Peyer's patch (tissue), 4 donors: Measurements from ENCODE around the gene KDM5C. TPM values are rescaled to one million over a fixed set of nuclear protein-coding genes. Genes with fewer than 3 reads are reported as not detected.

ENCODE experiments used
- DNase-seq, 3 donors: peaks; one replicate each; pipeline ENCODE4 v3.0.0-alpha.2; 2017 to 2019
- H3K27ac ChIP-seq, 4 donors: fragments of 200-600 bp; sonication (generic); one replicate each; pipeline ENCODE4 v1.5.1; 2016 to 2019
- H3K27me3 ChIP-seq, 2 donors: fragments of 200-600 bp; sonication (generic); one replicate each; pipeline ENCODE4 v1.5.1; 2019
- H3K36me3 ChIP-seq, 3 donors: fragments of 200-600 bp; sonication (generic); one replicate each; pipeline ENCODE4 v1.5.1; 2016 to 2019
- H3K4me1 ChIP-seq, 4 donors: fragments of 200-600 bp; sonication (generic); one replicate each; pipeline ENCODE4 v1.5.1; 2016 to 2019
- H3K4me3 ChIP-seq, 4 donors: fragments of 200-600 bp; sonication (generic); 1 replicate in 3 of 4; 2 replicates in 1 of 4; pipeline ENCODE4 v1.5.1; 2016 to 2019; ENCODE audit warnings: mild to moderate bottlenecking in 1 of 4
- H3K9me3 ChIP-seq, 4 donors: fragments of 200-600 bp; sonication (generic); one replicate each; pipeline ENCODE4 v1.5.1; 2016 to 2019; ENCODE audit warnings: mild to moderate bottlenecking in 1 of 4
- POLR2A ChIP-seq, 2 donors: fragments of 450-650 bp; IDR thresholded peaks; one replicate each; pipeline ENCODE4 v1.5.1; 2017; ENCODE audit warnings: antibody characterized with exemption in 2 of 2, mild to moderate bottlenecking in 2 of 2, moderate library complexity in 2 of 2
- total RNA-seq, 4 donors: library from RNA; depleted of rRNA; stranded (reverse); fragments of >200 nt; gene quantifications; one replicate each; pipeline ENCODE4 v1.1.0, GENCODE V29; 2016
- TF ChIP-seq, protein P1 (sequence below), 6 experiments: fragments of 450-650 bp in 4 of 6; fragments of 200-600 bp in 2 of 6; sonication (generic) in 1 of 6; IDR thresholded peaks; one replicate each; pipeline ENCODE4 v1.5.1; 2017 to 2019; ENCODE audit warnings: antibody characterized with exemption in 6 of 6, mild to moderate bottlenecking in 3 of 6, moderate library complexity in 1 of 6

Gene KDM5C
- total RNA-seq, 4 donors from 2014 or later: 77.4 to 176 (median 137) TPM

- no peak for DNase-seq
- Histone ChIP-seq H3K4me3 (no peak overlapping the region), H3K27ac (no peak overlapping the region), H3K27me3 (no peaks in the 10 kb centered on the region), H3K9me3 (no peaks in the 10 kb centered on the region), H3K4me1 (no peaks in the 10 kb centered on the region), H3K36me3 (no peaks in the 10 kb centered on the region)
- no peak for TF ChIP-seq POLR2A (IDR thresholded peaks at IDR 0.05)
- TF ChIP-seq, protein P1, sequence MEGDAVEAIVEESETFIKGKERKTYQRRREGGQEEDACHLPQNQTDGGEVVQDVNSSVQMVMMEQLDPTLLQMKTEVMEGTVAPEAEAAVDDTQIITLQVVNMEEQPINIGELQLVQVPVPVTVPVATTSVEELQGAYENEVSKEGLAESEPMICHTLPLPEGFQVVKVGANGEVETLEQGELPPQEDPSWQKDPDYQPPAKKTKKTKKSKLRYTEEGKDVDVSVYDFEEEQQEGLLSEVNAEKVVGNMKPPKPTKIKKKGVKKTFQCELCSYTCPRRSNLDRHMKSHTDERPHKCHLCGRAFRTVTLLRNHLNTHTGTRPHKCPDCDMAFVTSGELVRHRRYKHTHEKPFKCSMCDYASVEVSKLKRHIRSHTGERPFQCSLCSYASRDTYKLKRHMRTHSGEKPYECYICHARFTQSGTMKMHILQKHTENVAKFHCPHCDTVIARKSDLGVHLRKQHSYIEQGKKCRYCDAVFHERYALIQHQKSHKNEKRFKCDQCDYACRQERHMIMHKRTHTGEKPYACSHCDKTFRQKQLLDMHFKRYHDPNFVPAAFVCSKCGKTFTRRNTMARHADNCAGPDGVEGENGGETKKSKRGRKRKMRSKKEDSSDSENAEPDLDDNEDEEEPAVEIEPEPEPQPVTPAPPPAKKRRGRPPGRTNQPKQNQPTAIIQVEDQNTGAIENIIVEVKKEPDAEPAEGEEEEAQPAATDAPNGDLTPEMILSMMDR (IDR thresholded peaks at IDR 0.05): no peak
Measured at GRCh38 chrX:53247928-53248327, 22.9 kb upstream of the KDM5C start.

DNA sequence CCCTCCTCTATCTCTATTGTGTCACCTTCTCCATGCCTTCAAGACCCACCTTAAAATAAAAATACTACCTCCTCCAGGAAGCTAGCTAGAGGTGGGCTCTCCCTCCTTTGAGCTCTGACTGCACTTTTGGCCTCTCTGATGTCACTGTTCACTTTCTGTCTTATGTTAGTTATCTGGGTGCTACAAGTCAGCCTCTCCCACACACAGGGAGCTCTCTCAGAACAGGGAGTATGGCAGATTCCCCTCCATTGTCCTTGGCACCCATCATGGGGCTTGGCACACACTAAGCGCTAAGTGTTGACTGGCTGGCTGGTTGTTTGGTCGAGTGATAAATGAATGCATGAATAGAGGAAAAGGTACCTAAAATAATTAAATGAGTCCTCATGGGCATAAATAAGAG is 21.2 kb upstream of the KDM5C start:
- H3K4me1 ChIP-seq: no peaks in the 10 kb centered on the region
- DNase-seq: no peak
- no peaks in the 10 kb centered on the region for H3K27me3 ChIP-seq
- no peaks in the 10 kb centered on the region for H3K9me3 ChIP-seq
- no peak overlapping the region for H3K4me3 ChIP-seq
- peaks cover 0 to 7% (median 0%) of the 10 kb centered on the region in 3 donors for H3K36me3 ChIP-seq
- no peak for TF ChIP-seq POLR2A (IDR thresholded peaks at IDR 0.05)
- TF ChIP-seq, protein P1 (IDR thresholded peaks at IDR 0.05): no peak
- H3K27ac ChIP-seq: no peak overlapping the region

DNA sequence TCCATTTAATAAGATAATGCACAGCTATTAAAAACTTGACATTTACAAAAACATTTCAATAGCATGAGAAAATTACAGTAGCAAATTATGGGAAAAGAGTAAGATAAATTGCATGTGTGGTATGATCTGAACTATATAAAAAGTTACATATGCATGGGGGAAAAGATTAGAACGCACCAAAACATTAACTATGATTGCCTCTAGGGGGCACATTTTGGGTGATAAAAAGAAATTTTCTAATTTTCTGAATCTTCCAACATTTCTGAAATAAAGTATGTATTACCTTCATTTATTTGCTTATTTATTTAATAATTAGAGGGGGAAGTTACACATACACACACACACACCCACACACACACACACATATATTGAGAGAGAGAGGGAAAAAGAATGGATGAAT is 19.6 kb upstream of the KDM5C start:
- Histone ChIP-seq H3K36me3 (peaks cover 0 to 8% (median 0%) of the 10 kb centered on the region in 3 donors), H3K4me1 (no peaks in the 10 kb centered on the region), H3K4me3 (no peak overlapping the region), H3K27me3 (no peaks in the 10 kb centered on the region), H3K9me3 (no peaks in the 10 kb centered on the region), H3K27ac (no peak overlapping the region)
- TF ChIP-seq, protein P1 (IDR thresholded peaks at IDR 0.05): no peak
- no peak for TF ChIP-seq POLR2A (IDR thresholded peaks at IDR 0.05)
- DNase-seq: no peak

DNA sequence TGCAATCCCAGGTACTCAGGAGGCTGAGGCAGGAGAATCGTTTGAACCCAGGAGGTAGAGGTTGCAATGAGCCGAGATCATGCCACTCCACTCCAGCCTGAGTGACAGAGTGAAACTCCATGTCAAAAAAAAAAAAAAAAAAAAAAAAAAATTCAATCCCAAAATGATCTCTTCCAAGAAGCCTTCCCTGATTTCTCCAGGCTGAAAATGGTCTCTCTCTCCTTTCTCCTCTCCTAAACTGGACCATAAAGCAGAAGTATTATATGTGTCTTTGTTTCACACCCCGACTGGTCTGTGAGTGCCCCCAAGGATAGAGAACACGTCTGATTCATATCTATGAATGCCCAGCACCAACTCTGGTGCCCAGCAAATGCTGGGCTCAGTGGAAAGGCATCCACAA is 17.3 kb upstream of the KDM5C start:
- Histone ChIP-seq H3K36me3 (peaks cover 0 to 8% (median 0%) of the 10 kb centered on the region in 3 donors), H3K27ac (no peak overlapping the region), H3K27me3 (no peaks in the 10 kb centered on the region), H3K9me3 (no peaks in the 10 kb centered on the region), H3K4me1 (no peaks in the 10 kb centered on the region), H3K4me3 (no peak overlapping the region)
- DNase-seq: no peak
- TF ChIP-seq, protein P1 (IDR thresholded peaks at IDR 0.05): no peak
- TF ChIP-seq POLR2A (IDR thresholded peaks at IDR 0.05): no peak

- no peaks in the 10 kb centered on the region for H3K4me1 ChIP-seq
- no peak overlapping the region for H3K4me3 ChIP-seq
- no peaks in the 10 kb centered on the region for H3K9me3 ChIP-seq
- DNase-seq: no peak
- H3K27ac ChIP-seq: no peak overlapping the region
- no peaks in the 10 kb centered on the region for H3K27me3 ChIP-seq
- TF ChIP-seq, protein P1 (IDR thresholded peaks at IDR 0.05): no peak
- TF ChIP-seq POLR2A (IDR thresholded peaks at IDR 0.05): no peak
- H3K36me3 ChIP-seq: peaks cover 0 to 8% (median 0%) of the 10 kb centered on the region in 3 donors
Measured at GRCh38 chrX:53241558-53241957, 16.6 kb upstream of the KDM5C start.

GRCh38 chrX:53239474-53239873 is 14.5 kb upstream of the KDM5C start:
- Histone ChIP-seq H3K4me1 (no peaks in the 10 kb centered on the region), H3K9me3 (no peaks in the 10 kb centered on the region), H3K36me3 (peaks cover 0 to 8% (median 0%) of the 10 kb centered on the region in 3 donors), H3K27ac (no peak overlapping the region), H3K27me3 (no peaks in the 10 kb centered on the region), H3K4me3 (no peak overlapping the region)
- peak in 1 of 3 donors; percentile 39 for DNase-seq
- TF ChIP-seq POLR2A (IDR thresholded peaks at IDR 0.05): no peak
- TF ChIP-seq, protein P1 (IDR thresholded peaks at IDR 0.05): no peak
